ENCODE measurements around the gene ASTL. TPM values are rescaled to one million over a fixed set of nuclear protein-coding genes. Genes with fewer than 3 reads are reported as not detected.

Gene ASTL
- total RNA-seq, 1 experiment from 2014 or later, result 0.18 TPM

DNA sequence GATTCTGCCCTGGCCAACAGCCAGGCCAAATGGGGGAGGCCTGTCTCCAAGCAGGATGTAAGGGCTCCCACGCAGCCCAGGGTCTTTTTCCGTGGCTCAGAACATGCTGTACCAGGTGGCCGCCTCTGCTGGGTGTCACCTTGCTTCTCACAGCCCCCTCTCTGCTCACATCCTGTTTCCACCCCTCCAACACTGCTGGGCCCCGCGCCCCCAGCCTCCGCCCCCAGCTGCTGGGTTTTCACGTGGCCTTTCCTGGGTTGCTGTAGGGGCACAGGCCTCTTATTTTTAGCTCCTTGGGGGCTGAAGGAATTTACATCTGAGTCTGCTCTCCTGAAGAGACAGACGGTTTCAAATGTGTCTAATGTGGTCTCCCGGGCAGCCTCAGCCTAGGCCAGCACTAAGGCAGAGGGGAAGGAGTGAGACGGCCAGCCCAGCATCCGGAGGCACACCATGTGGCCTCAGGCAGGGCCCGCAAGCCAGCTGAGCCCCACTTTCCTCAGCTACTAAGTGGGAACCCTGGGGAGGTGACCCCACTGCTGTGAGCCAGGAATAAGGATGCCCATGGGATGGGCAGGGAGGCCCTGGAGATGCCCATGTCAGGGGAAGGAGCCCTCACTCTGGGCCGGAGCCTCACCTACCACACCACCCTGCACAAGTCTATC is 25.6 kb upstream of the ASTL start:
- Histone ChIP-seq H3K4me3 (ENCODE audit: low read depth in 2 of 2, low read length in 2 of 2) (no peak overlapping the region), H3K4me1 (ENCODE audit: control insufficient read depth, insufficient read depth, low read length) (no peaks in the 10 kb centered on the region), H3K9me3 (ENCODE audit: control insufficient read depth, insufficient read depth, low read depth, low read length) (no peaks in the 10 kb centered on the region), H3K27ac (ENCODE audit: low read length) (no peak overlapping the region), H3K36me3 (ENCODE audit: control insufficient read depth, insufficient read depth, low read length) (no peaks in the 10 kb centered on the region), H3K27me3 (ENCODE audit: control insufficient read depth, insufficient read depth, low read length) (no peaks in the 10 kb centered on the region)
- ATAC-seq (no peak), DNase-seq (ENCODE audit: low read depth, low spot score) (no peak)
- in situ Hi-C loops (cut with HindIII; ENCODE audit: low pct_unique_long_range_greater_than_20kb, low sequenced_read_pairs), result loop anchor here (25.0 kb wide), 1 partner anchor 98 kb away; the partner anchor contains the start of genes CIAO1 and TMEM127
- ChIA-PET POLR2A (no interaction called here), CTCF (interaction anchor here (0.5 kb wide), 1 partner anchor 16 kb away, joined by 3 read pairs; no protein-coding TSS in a partner anchor)
- no TSS peak for BruUV-seq (replicated peaks)
- TF ChIP-seq, protein P1, sequence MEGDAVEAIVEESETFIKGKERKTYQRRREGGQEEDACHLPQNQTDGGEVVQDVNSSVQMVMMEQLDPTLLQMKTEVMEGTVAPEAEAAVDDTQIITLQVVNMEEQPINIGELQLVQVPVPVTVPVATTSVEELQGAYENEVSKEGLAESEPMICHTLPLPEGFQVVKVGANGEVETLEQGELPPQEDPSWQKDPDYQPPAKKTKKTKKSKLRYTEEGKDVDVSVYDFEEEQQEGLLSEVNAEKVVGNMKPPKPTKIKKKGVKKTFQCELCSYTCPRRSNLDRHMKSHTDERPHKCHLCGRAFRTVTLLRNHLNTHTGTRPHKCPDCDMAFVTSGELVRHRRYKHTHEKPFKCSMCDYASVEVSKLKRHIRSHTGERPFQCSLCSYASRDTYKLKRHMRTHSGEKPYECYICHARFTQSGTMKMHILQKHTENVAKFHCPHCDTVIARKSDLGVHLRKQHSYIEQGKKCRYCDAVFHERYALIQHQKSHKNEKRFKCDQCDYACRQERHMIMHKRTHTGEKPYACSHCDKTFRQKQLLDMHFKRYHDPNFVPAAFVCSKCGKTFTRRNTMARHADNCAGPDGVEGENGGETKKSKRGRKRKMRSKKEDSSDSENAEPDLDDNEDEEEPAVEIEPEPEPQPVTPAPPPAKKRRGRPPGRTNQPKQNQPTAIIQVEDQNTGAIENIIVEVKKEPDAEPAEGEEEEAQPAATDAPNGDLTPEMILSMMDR (IDR thresholded peaks at IDR 0.05), result no peak
- TF ChIP-seq SIN3A (IDR thresholded peaks at IDR 0.05; ENCODE audit: borderline replicate concordance, insufficient read depth, low read depth, low read length) (no peak), TCF7L2 (IDR thresholded peaks at IDR 0.05; ENCODE audit: low read depth, low read length) (no peak), POLR2AphosphoS5 (IDR thresholded peaks at IDR 0.05; ENCODE audit: low read depth, low read length) (no peak)
- TF ChIP-seq, protein P2, sequence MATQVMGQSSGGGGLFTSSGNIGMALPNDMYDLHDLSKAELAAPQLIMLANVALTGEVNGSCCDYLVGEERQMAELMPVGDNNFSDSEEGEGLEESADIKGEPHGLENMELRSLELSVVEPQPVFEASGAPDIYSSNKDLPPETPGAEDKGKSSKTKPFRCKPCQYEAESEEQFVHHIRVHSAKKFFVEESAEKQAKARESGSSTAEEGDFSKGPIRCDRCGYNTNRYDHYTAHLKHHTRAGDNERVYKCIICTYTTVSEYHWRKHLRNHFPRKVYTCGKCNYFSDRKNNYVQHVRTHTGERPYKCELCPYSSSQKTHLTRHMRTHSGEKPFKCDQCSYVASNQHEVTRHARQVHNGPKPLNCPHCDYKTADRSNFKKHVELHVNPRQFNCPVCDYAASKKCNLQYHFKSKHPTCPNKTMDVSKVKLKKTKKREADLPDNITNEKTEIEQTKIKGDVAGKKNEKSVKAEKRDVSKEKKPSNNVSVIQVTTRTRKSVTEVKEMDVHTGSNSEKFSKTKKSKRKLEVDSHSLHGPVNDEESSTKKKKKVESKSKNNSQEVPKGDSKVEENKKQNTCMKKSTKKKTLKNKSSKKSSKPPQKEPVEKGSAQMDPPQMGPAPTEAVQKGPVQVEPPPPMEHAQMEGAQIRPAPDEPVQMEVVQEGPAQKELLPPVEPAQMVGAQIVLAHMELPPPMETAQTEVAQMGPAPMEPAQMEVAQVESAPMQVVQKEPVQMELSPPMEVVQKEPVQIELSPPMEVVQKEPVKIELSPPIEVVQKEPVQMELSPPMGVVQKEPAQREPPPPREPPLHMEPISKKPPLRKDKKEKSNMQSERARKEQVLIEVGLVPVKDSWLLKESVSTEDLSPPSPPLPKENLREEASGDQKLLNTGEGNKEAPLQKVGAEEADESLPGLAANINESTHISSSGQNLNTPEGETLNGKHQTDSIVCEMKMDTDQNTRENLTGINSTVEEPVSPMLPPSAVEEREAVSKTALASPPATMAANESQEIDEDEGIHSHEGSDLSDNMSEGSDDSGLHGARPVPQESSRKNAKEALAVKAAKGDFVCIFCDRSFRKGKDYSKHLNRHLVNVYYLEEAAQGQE (IDR thresholded peaks at IDR 0.05; ENCODE audit: insufficient read depth in 1 of 2, low read depth in 2 of 2, low read length in 1 of 2), result no peak
- intact Hi-C loops (cut with micrococcal nuclease; ENCODE audit: unreplicated experiment), result no loop called here

DNA sequence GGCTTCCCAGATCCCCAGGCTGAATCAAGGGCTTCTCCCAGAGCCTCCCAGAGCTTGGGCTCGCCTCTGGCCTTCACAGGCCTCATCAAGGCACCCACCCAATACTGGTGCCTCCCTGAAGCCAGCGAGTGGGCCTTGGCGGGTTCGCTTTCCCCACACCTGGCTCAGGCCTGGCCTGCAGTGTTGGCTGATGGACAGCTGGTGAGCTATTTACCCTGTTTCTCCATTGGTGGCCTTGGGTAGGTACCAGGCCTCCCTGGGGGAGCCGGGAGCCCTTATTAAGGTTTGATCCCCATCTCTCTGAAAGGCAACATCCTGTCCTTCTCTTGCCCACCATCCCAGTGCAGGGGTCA is 25.1 kb upstream of the ASTL start:
- BruUV-seq (replicated peaks), result no TSS peak
- CTCF ChIA-PET, result no interaction called here

More for the DNA sequence above, 25.1 kb upstream of the ASTL start:
- POLR2A ChIA-PET, result no interaction called here
- Histone ChIP-seq H3K4me3 (ENCODE audit: low read depth in 2 of 2, low read length in 2 of 2) (no peak overlapping the region), H3K4me1 (ENCODE audit: control insufficient read depth, insufficient read depth, low read length) (no peaks in the 10 kb centered on the region), H3K27ac (ENCODE audit: low read length) (no peak overlapping the region), H3K9me3 (ENCODE audit: control insufficient read depth, insufficient read depth, low read depth, low read length) (no peaks in the 10 kb centered on the region), H3K27me3 (ENCODE audit: control insufficient read depth, insufficient read depth, low read length) (no peaks in the 10 kb centered on the region), H3K36me3 (ENCODE audit: control insufficient read depth, insufficient read depth, low read length) (no peaks in the 10 kb centered on the region)
- TF ChIP-seq SIN3A (IDR thresholded peaks at IDR 0.05; ENCODE audit: borderline replicate concordance, insufficient read depth, low read depth, low read length) (no peak), POLR2AphosphoS5 (IDR thresholded peaks at IDR 0.05; ENCODE audit: low read depth, low read length) (no peak), TCF7L2 (IDR thresholded peaks at IDR 0.05; ENCODE audit: low read depth, low read length) (no peak)
- TF ChIP-seq, protein P2 (IDR thresholded peaks at IDR 0.05; ENCODE audit: insufficient read depth in 1 of 2, low read depth in 2 of 2, low read length in 1 of 2), result no peak
- TF ChIP-seq, protein P1 (IDR thresholded peaks at IDR 0.05), result no peak
- ATAC-seq (no peak), DNase-seq (ENCODE audit: low read depth, low spot score) (no peak)
- intact Hi-C loops (cut with micrococcal nuclease; ENCODE audit: unreplicated experiment) (no loop called here), in situ Hi-C loops (cut with HindIII; ENCODE audit: low pct_unique_long_range_greater_than_20kb, low sequenced_read_pairs) (loop anchor here (25.0 kb wide), 1 partner anchor 99 kb away; the partner anchor contains the start of genes CIAO1 and TMEM127)

All from Panc1 (cell line).